T-helper 17 cell (primary cell): ENCODE results near the gene PIK3C2B. TPM values are rescaled to one million over a fixed set of nuclear protein-coding genes. Genes with fewer than 3 reads are reported as not detected.
A peak's percentile ranks its signal among the peaks of the same experiment; 100 is the strongest.
"Not testable (repeated sequence)": the region's sequence is repeated elsewhere in the genome, so short reads cannot be mapped to it uniquely, and the experiment has no call there.

Experiments
- ATAC-seq: fragments of 150-1000 bp; cut with Tn5 transposase; 2 replicates; pipeline ENCODE4 v1.10.0; 2021; ENCODE audit warnings: mild to moderate bottlenecking, moderate library complexity
- DNase-seq, 3 donors: peaks; one replicate each; pipeline versions ENCODE4 v3.0.0 to v3.0.0-alpha.2; 2020 to 2021
- H3K9me3 ChIP-seq: one replicate; pipeline ENCODE4 v1.7.0; 2013; ENCODE audit warnings: low read length, mild to moderate bottlenecking; ENCODE audit not compliant: control insufficient read depth, poor library complexity, severe bottlenecking
- H3K27ac Mint-ChIP-seq: one replicate; pipeline ENCODE4 v1.8.0; 2022; ENCODE audit warnings: mild to moderate bottlenecking, moderate library complexity, mixed read lengths
- H3K27me3 Mint-ChIP-seq: one replicate; pipeline ENCODE4 v1.8.0; 2022; ENCODE audit warnings: mixed read lengths
- H3K36me3 Mint-ChIP-seq: one replicate; pipeline ENCODE4 v1.8.0; 2022; ENCODE audit warnings: low read depth, mixed read lengths
- H3K4me1 Mint-ChIP-seq: one replicate; pipeline ENCODE4 v1.8.0; 2022; ENCODE audit warnings: mild to moderate bottlenecking, mixed read lengths
- H3K4me3 Mint-ChIP-seq: one replicate; pipeline ENCODE4 v1.8.0; 2022; ENCODE audit warnings: mild to moderate bottlenecking, moderate library complexity, mixed read lengths
- total RNA-seq, 4 donors: library from RNA in 2 of 4; stranded (reverse) in 2 of 4; gene quantifications; one replicate each; pipeline ENCODE4 v1.2.3 and lab custom pipeline; 2022 to 2026

Gene PIK3C2B
- total RNA-seq (10 to 100 TPM; 35.7 to 51.9 TPM), total RNA-seq (lab: John Stamatoyannopoulos, UW) (35.7 to 55.3 reads per million in 2 donors)

GRCh38 chr1:204494281-204495077 lies at the start of gene PIK3C2B:
Gene PIK3C2B, minus strand, starts transcription at chr1:204494805. Its CDS starts 25,003 bp downstream, at chr1:204469802.
- DNase-seq (peak; percentile 51 to 55 (median 53)), ATAC-seq (peak; percentile 76)
- H3K27ac Mint-ChIP-seq = peak within 1 kb of the TSS; percentile 94
- H3K4me1 Mint-ChIP-seq = peaks cover 56% of the 10 kb centered on the region
- peaks cover 4% of the 10 kb centered on the region for H3K27me3 Mint-ChIP-seq
- no peaks in the 10 kb centered on the region for H3K9me3 ChIP-seq
- peaks cover under 1% of the 10 kb centered on the region for H3K36me3 Mint-ChIP-seq
- peak within 1 kb of the TSS; percentile 93 for H3K4me3 Mint-ChIP-seq

- Mint-ChIP-seq H3K4me3 (peak overlapping the region; percentile 28), H3K27me3 (no peaks in the 10 kb centered on the region), H3K36me3 (peaks cover 16% of the 10 kb centered on the region), H3K4me1 (peaks cover 32% of the 10 kb centered on the region), H3K27ac (peak overlapping the region; percentile 85)
- DNase-seq (no peak), ATAC-seq (peak; percentile 93)
- H3K9me3 ChIP-seq = no peaks in the 10 kb centered on the region
Measured at GRCh38 chr1:204544321-204544720, 49.7 kb upstream of the PIK3C2B start.

GRCh38 chr1:204541626-204542025 lies 47.0 kb upstream of the PIK3C2B start:
- peaks cover 31% of the 10 kb centered on the region for H3K4me1 Mint-ChIP-seq
- H3K36me3 Mint-ChIP-seq = peaks cover 12% of the 10 kb centered on the region
- ATAC-seq = no peak

GRCh38 chr1:204532832-204533231 lies 38.2 kb upstream of the PIK3C2B start:
- Mint-ChIP-seq H3K27ac (no peak overlapping the region), H3K4me3 (no peak overlapping the region), H3K36me3 (peaks cover 7% of the 10 kb centered on the region), H3K4me1 (peaks cover 17% of the 10 kb centered on the region), H3K27me3 (no peaks in the 10 kb centered on the region)
- H3K9me3 ChIP-seq = no peaks in the 10 kb centered on the region
- no peak for DNase-seq
- no peak for ATAC-seq

More at GRCh38 chr1:204541626-204542025, 47.0 kb upstream of the PIK3C2B start:
- H3K9me3 ChIP-seq = no peaks in the 10 kb centered on the region
- Mint-ChIP-seq H3K27ac (peak overlapping the region; percentile 85), H3K27me3 (no peaks in the 10 kb centered on the region), H3K4me3 (no peak overlapping the region)
- DNase-seq = no peak

GRCh38 chr1:204530932-204531331 lies 36.3 kb upstream of the PIK3C2B start:
- H3K27ac Mint-ChIP-seq = peak overlapping the region; percentile 72
- H3K4me1 Mint-ChIP-seq = peaks cover 14% of the 10 kb centered on the region
- H3K9me3 ChIP-seq = no peaks in the 10 kb centered on the region
- H3K36me3 Mint-ChIP-seq = peaks cover 5% of the 10 kb centered on the region
- no peak overlapping the region for H3K4me3 Mint-ChIP-seq
- DNase-seq = no peak
- H3K27me3 Mint-ChIP-seq = no peaks in the 10 kb centered on the region
- ATAC-seq = no peak

GRCh38 chr1:204529371-204529895 lies 34.8 kb upstream of the PIK3C2B start:
- Mint-ChIP-seq H3K36me3 (peaks cover 5% of the 10 kb centered on the region), H3K4me1 (peaks cover 17% of the 10 kb centered on the region), H3K27me3 (no peaks in the 10 kb centered on the region), H3K4me3 (no peak overlapping the region), H3K27ac (no peak overlapping the region)
- no peak for DNase-seq
- H3K9me3 ChIP-seq = no peaks in the 10 kb centered on the region
- ATAC-seq = no peak

- H3K27me3 Mint-ChIP-seq = no peaks in the 10 kb centered on the region
- H3K27ac Mint-ChIP-seq = no peak overlapping the region
- peaks cover 19% of the 10 kb centered on the region for H3K4me1 Mint-ChIP-seq
- H3K4me3 Mint-ChIP-seq = no peak overlapping the region
- DNase-seq (no peak), ATAC-seq (no peak)
- H3K9me3 ChIP-seq = no peaks in the 10 kb centered on the region
- H3K36me3 Mint-ChIP-seq = peaks cover 5% of the 10 kb centered on the region
Measured at GRCh38 chr1:204528677-204529076, 34.1 kb upstream of the PIK3C2B start.

GRCh38 chr1:204528241-204528640 lies 33.6 kb upstream of the PIK3C2B start:
- ATAC-seq (no peak), DNase-seq (no peak)
- no peaks in the 10 kb centered on the region for H3K9me3 ChIP-seq
- Mint-ChIP-seq H3K27me3 (no peaks in the 10 kb centered on the region), H3K36me3 (peaks cover 5% of the 10 kb centered on the region), H3K4me1 (peaks cover 20% of the 10 kb centered on the region), H3K4me3 (no peak overlapping the region), H3K27ac (no peak overlapping the region)

- Mint-ChIP-seq H3K4me3 (no peak overlapping the region), H3K36me3 (no peaks in the 10 kb centered on the region), H3K4me1 (peaks cover 29% of the 10 kb centered on the region)
Measured at GRCh38 chr1:204524986-204525385, 30.4 kb upstream of the PIK3C2B start.

GRCh38 chr1:204523605-204524215 lies 29.1 kb upstream of the PIK3C2B start:
- Mint-ChIP-seq H3K27me3 (no peaks in the 10 kb centered on the region), H3K4me1 (peaks cover 40% of the 10 kb centered on the region), H3K4me3 (no peak overlapping the region), H3K36me3 (peaks cover 2% of the 10 kb centered on the region), H3K27ac (peak overlapping the region; percentile 48)
- no peaks in the 10 kb centered on the region for H3K9me3 ChIP-seq
- ATAC-seq (no peak), DNase-seq (no peak)

More at GRCh38 chr1:204524986-204525385, 30.4 kb upstream of the PIK3C2B start:
- no peaks in the 10 kb centered on the region for H3K27me3 Mint-ChIP-seq
- DNase-seq (no peak), ATAC-seq (no peak)
- peak overlapping the region; percentile 2 for H3K27ac Mint-ChIP-seq
- H3K9me3 ChIP-seq = no peaks in the 10 kb centered on the region

- H3K4me3 Mint-ChIP-seq = peak overlapping the region; percentile 82
- not testable (repeated sequence) for H3K9me3 ChIP-seq, H3K27me3 Mint-ChIP-seq, ATAC-seq, H3K36me3 Mint-ChIP-seq, H3K27ac Mint-ChIP-seq, DNase-seq
- peaks cover 52% of the 10 kb centered on the region for H3K4me1 Mint-ChIP-seq
Measured at GRCh38 chr1:204521941-204522521, 27.4 kb upstream of the PIK3C2B start.

GRCh38 chr1:204520834-204521709 lies 26.5 kb upstream of the PIK3C2B start:
- ATAC-seq (peak; percentile 68), DNase-seq (peak; percentile 30 to 62 (median 39))
- no peaks in the 10 kb centered on the region for H3K27me3 Mint-ChIP-seq
- H3K9me3 ChIP-seq = no peaks in the 10 kb centered on the region
- H3K4me1 Mint-ChIP-seq = peaks cover 52% of the 10 kb centered on the region
- no peak overlapping the region for H3K27ac Mint-ChIP-seq
- peaks cover 4% of the 10 kb centered on the region for H3K36me3 Mint-ChIP-seq
- H3K4me3 Mint-ChIP-seq = peak overlapping the region; percentile 82
